ENCODE measurements around the gene HEMK1. TPM values are rescaled to one million over a fixed set of nuclear protein-coding genes. Genes with fewer than 3 reads are reported as not detected.

Gene HEMK1
- total and polyA plus RNA-seq, 7 donors: 5.0 to 17.7 (median 9.6) TPM

- Histone ChIP-seq H3K4me3 (no peak overlapping the region), H3K36me3 (peaks cover 0 to 4% (median 0%) of the 10 kb centered on the region in 4 donors), H3K9me3 (no peaks in the 10 kb centered on the region), H3K27ac (no peak overlapping the region), H3K4me1 (peaks cover 0 to 12% (median 6%) of the 10 kb centered on the region in 4 donors), H3K27me3 (no peaks in the 10 kb centered on the region)
- intact Hi-C loops (cut with DNase I): no loop called here
- TF ChIP-seq POLR2A (IDR thresholded peaks at IDR 0.05) (no peak), POLR2AphosphoS5 (IDR thresholded peaks at IDR 0.05) (no peak), EP300 (IDR thresholded peaks at IDR 0.05) (no peak), CTCF (IDR thresholded peaks at IDR 0.05) (no peak)
- DNase-seq: no peak
- 54 to 57% methylated on average over 17 of the region's 17 CpGs for WGBS, 2 donors
Measured at GRCh38 chr3:50587806-50588758, 18.8 kb downstream of the HEMK1 start.

- WGBS, 2 donors: 81 to 88% methylated on average over 4 of the region's 4 CpGs
- no peaks in the 10 kb centered on the region for H3K36me3 ChIP-seq
- H3K4me1 ChIP-seq: peaks cover 0 to 12% (median 6%) of the 10 kb centered on the region in 4 donors
- no peaks in the 10 kb centered on the region for H3K9me3 ChIP-seq
- no peak for DNase-seq
- H3K27me3 ChIP-seq: no peaks in the 10 kb centered on the region
- intact Hi-C loops (cut with DNase I): no loop called here
- H3K27ac ChIP-seq: no peak overlapping the region
- no peak for TF ChIP-seq CTCF (IDR thresholded peaks at IDR 0.05)
- TF ChIP-seq EP300 (IDR thresholded peaks at IDR 0.05): no peak
- no peak for TF ChIP-seq POLR2A (IDR thresholded peaks at IDR 0.05)
- no peak for TF ChIP-seq POLR2AphosphoS5 (IDR thresholded peaks at IDR 0.05)
- no peak overlapping the region for H3K4me3 ChIP-seq
Measured at GRCh38 chr3:50588759-50589433, 19.6 kb downstream of the HEMK1 start.

GRCh38 chr3:50591196-50591741, 21.9 kb downstream of the HEMK1 start:
- H3K27ac ChIP-seq: peak overlapping the region in 1 of 4 donors; percentile 45

GRCh38 chr3:50592568-50592967, 23.2 kb downstream of the HEMK1 start:
- no peak for DNase-seq
- Histone ChIP-seq H3K27ac (no peak overlapping the region), H3K9me3 (no peaks in the 10 kb centered on the region), H3K4me3 (no peak overlapping the region), H3K36me3 (no peaks in the 10 kb centered on the region), H3K4me1 (peaks cover 0 to 12% (median 6%) of the 10 kb centered on the region in 4 donors), H3K27me3 (no peaks in the 10 kb centered on the region)
- intact Hi-C loops (cut with DNase I): no loop called here
- no peak for TF ChIP-seq EP300 (IDR thresholded peaks at IDR 0.05)
- TF ChIP-seq POLR2AphosphoS5 (IDR thresholded peaks at IDR 0.05): no peak
- no peak for TF ChIP-seq POLR2A (IDR thresholded peaks at IDR 0.05)
- WGBS, 2 donors: 13 to 29% methylated on average over 5 of the region's 5 CpGs

More at GRCh38 chr3:50591196-50591741, 21.9 kb downstream of the HEMK1 start:
- H3K4me3 ChIP-seq: no peak overlapping the region
- H3K9me3 ChIP-seq: no peaks in the 10 kb centered on the region
- H3K4me1 ChIP-seq: peaks cover 0 to 12% (median 6%) of the 10 kb centered on the region in 4 donors
- no peaks in the 10 kb centered on the region for H3K36me3 ChIP-seq
- no peaks in the 10 kb centered on the region for H3K27me3 ChIP-seq
- 59 to 66% methylated on average over 9 of the region's 9 CpGs for WGBS, 2 donors
- no peak for DNase-seq
- intact Hi-C loops (cut with DNase I): no loop called here
- no peak for TF ChIP-seq EP300 (IDR thresholded peaks at IDR 0.05)
- TF ChIP-seq POLR2AphosphoS5 (IDR thresholded peaks at IDR 0.05): no peak
- no peak for TF ChIP-seq POLR2A (IDR thresholded peaks at IDR 0.05)
- no peak for TF ChIP-seq CTCF (IDR thresholded peaks at IDR 0.05)
